ENCODE measurements around the gene ATL1.

DNA sequence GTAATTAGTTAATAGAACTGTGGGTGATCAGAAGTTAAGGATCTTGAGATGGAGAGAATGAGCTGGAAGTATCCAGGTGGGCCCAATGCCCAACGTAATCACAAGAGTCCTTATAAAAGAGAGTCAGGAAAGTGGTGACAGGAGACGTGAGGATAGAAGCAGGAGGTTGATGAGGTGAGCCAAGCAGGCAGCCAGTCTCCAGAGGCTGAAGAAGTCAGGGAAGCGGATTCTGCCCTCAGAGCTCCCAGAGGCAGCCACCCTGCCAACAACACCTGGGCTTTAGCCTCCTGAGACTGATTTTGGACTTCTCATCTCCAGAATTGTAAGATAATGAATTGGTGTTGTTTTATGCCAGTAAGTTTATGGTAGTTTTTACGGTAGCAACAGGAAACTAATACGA lies 118.2 kb downstream of the ATL1 start:
- TF ChIP-seq CTCF (IDR thresholded peaks at IDR 0.05) (no peak), POLR2A (IDR thresholded peaks at IDR 0.05) (no peak), EP300 (IDR thresholded peaks at IDR 0.05) (no peak)
